SU-DHL-6 (cell line): ENCODE data around the gene FBXO4.

Experiments
- CTCF ChIP-seq: fragments of 200-600 bp; sonication (generic); IDR thresholded peaks from one replicate; pipeline ENCODE4 v1.5.1; 2017; ENCODE audit warnings: antibody characterized with exemption, mild to moderate bottlenecking, low read length, moderate library complexity; ENCODE audit not compliant: insufficient read depth, poor library complexity, severe bottlenecking
- EZH2phosphoT487 ChIP-seq: fragments of 200-600 bp; sonication (generic), shearing (Covaris generic); conservative IDR thresholded peaks from 2 replicates; pipeline ENCODE4 v1.6.1; 2018; ENCODE audit warnings: mild to moderate bottlenecking, antibody characterized with exemption, low read length, moderate library complexity, mixed read lengths

GRCh38 chr5:41893074-41893851 lies 31.8 kb upstream of the FBXO4 start:
- TF ChIP-seq CTCF = no peak
- no peak for TF ChIP-seq EZH2phosphoT487
